IMR-90 (cell line): ENCODE measurements around the gene NEDD4L. TPM values are rescaled to one million over a fixed set of nuclear protein-coding genes. Genes with fewer than 3 reads are reported as not detected.

Source experiments
- ATAC-seq: fragments of 200-7000 bp; cut with Tn5 transposase; 2 replicates; pipeline ENCODE4 v1.9.1; 2020; ENCODE audit warnings: low read depth, mild to moderate bottlenecking, moderate library complexity
- BruUV-seq: library from RNA; stranded (reverse); fragments of 400-500 nt; replicated peaks from 2 replicates; lab custom pipeline; 2021; lab: Mats Ljungman, UMichigan
- CTCF ChIA-PET: fragments of 300-600 bp; formaldehyde crosslinking; extraction: SDS; loops from one replicate; lab custom pipeline; 2021; ENCODE audit warnings: antibody characterized with exemption; lab: Yijun Ruan, JAX
- POLR2A ChIA-PET: fragments of 300-600 bp; sonication (Branson Sonifier 250); formaldehyde crosslinking; loops from one replicate; lab custom pipeline; 2022; ENCODE audit warnings: antibody characterized with exemption; ENCODE audit not compliant: unreplicated experiment; lab: Charles Lee
- DNase-seq: peaks from one replicate; pipeline ENCODE4 v3.0.0; 2013
- H2AFZ ChIP-seq: replicated peaks from 2 replicates; pipeline ENCODE3; 2013; ENCODE audit warnings: low read length, mild to moderate bottlenecking; ENCODE audit not compliant: poor library complexity
- H2AK5ac ChIP-seq: 2 replicates; pipeline ENCODE4 v1.6.1; 2013; ENCODE audit warnings: low read depth, low read length, inconsistent platforms
- H2AK9ac ChIP-seq: replicated peaks from 2 replicates; pipeline ENCODE3; 2013; ENCODE audit warnings: mild to moderate bottlenecking, low read depth, low read length, moderate library complexity; ENCODE audit not compliant: poor library complexity
- H2BK120ac ChIP-seq: 2 replicates; pipeline ENCODE4 v1.6.1; 2013; ENCODE audit warnings: low read depth, low read length, inconsistent platforms
- H2BK15ac ChIP-seq: 3 replicates; pipeline ENCODE4 v1.6.1; 2013; ENCODE audit warnings: low read depth, low read length, inconsistent platforms
- H2BK20ac ChIP-seq: 2 replicates; pipeline ENCODE4 v1.6.1; 2013; ENCODE audit warnings: low read depth, mild to moderate bottlenecking, inconsistent platforms, low read length, moderate library complexity
- H2BK5ac ChIP-seq: 2 replicates; pipeline ENCODE4 v1.6.1; 2013; ENCODE audit warnings: mild to moderate bottlenecking, low read depth, low read length, inconsistent platforms; ENCODE audit not compliant: poor library complexity, severe bottlenecking
- H3K14ac ChIP-seq: replicated peaks from 2 replicates; pipeline ENCODE4 v1.6.1; 2013; ENCODE audit warnings: low read depth, low read length, inconsistent platforms
- H3K18ac ChIP-seq: 2 replicates; pipeline ENCODE4 v1.6.1; 2013; ENCODE audit warnings: low read depth, low read length, control low read depth
- H3K23ac ChIP-seq: 2 replicates; pipeline ENCODE4 v1.6.1; 2013; ENCODE audit warnings: low read depth, low read length, inconsistent platforms
- H3K27ac ChIP-seq: 2 replicates; pipeline ENCODE4 v1.5.1; 2013; ENCODE audit warnings: mild to moderate bottlenecking, control low read depth, low read length; ENCODE audit not compliant: insufficient read depth
- H3K27me3 ChIP-seq: 2 replicates; pipeline ENCODE4 v1.6.1; 2013; ENCODE audit warnings: low read length; ENCODE audit not compliant: control insufficient read depth, insufficient read depth
- H3K36me3 ChIP-seq: 2 replicates; pipeline ENCODE4 v1.6.1; 2013; ENCODE audit warnings: low read length, mixed read lengths; ENCODE audit not compliant: control insufficient read depth, insufficient read depth
- H3K4ac ChIP-seq: 2 replicates; pipeline ENCODE4 v1.6.1; 2013; ENCODE audit warnings: low read depth, low read length, inconsistent platforms
- H3K4me1 ChIP-seq: 2 replicates; pipeline ENCODE4 v1.6.1; 2013; ENCODE audit warnings: low read length, mixed read lengths; ENCODE audit not compliant: control insufficient read depth, insufficient read depth
- H3K4me2 ChIP-seq: 2 replicates; pipeline ENCODE4 v1.6.1; 2013; ENCODE audit warnings: low read depth, mild to moderate bottlenecking, control low read depth, low read length, moderate library complexity
- H3K4me3 ChIP-seq: 2 replicates; pipeline ENCODE4 v1.5.1; 2013; ENCODE audit warnings: low read depth, mild to moderate bottlenecking, control low read depth, low read length, moderate library complexity; ENCODE audit not compliant: insufficient read depth
- H3K56ac ChIP-seq: 2 replicates; pipeline ENCODE4 v1.6.1; 2013; ENCODE audit warnings: low read length, inconsistent platforms; ENCODE audit not compliant: insufficient read depth; ENCODE audit errors: extremely low read depth
- H3K79me1 ChIP-seq, 2 experiments: 2 replicates each; pipeline ENCODE4 v1.6.1; 2013; ENCODE audit warnings: low read length in 2 of 2, inconsistent platforms in 1 of 2, low read depth in 1 of 2
- H3K9ac ChIP-seq: 2 replicates; pipeline ENCODE4 v1.6.1; 2013; ENCODE audit warnings: low read depth, low read length, control low read depth
- H3K9me1 ChIP-seq: 2 replicates; pipeline ENCODE4 v1.6.1; 2013; ENCODE audit warnings: low read length, inconsistent platforms; ENCODE audit not compliant: insufficient read depth
- H3K9me3 ChIP-seq: 2 replicates; pipeline ENCODE4 v1.6.1; 2013; ENCODE audit warnings: low read length; ENCODE audit not compliant: control insufficient read depth, insufficient read depth
- H4K20me1 ChIP-seq: 2 replicates; pipeline ENCODE4 v1.6.1; 2013; ENCODE audit warnings: low read length, inconsistent platforms; ENCODE audit not compliant: insufficient read depth
- H4K5ac ChIP-seq: 2 replicates; pipeline ENCODE4 v1.6.1; 2013; ENCODE audit warnings: mild to moderate bottlenecking, low read depth, low read length, control low read depth
- H4K8ac ChIP-seq, 2 experiments: 2 replicates each; pipeline ENCODE4 v1.6.1; 2013; ENCODE audit warnings: low read depth in 2 of 2, low read length in 2 of 2, control low read depth in 1 of 2, inconsistent platforms in 1 of 2
- H4K91ac ChIP-seq: 2 replicates; pipeline ENCODE4 v1.6.1; 2013; ENCODE audit warnings: low read depth, low read length, inconsistent platforms; ENCODE audit not compliant: insufficient read depth
- BHLHE40 ChIP-seq: fragments of 150-350 bp; IDR thresholded peaks from 2 replicates; pipeline ENCODE4 v1.6.1; 2016; ENCODE audit warnings: mild to moderate bottlenecking, low read depth, low read length
- CEBPB ChIP-seq: IDR thresholded peaks from 2 replicates; pipeline ENCODE4 v1.6.1; 2012; ENCODE audit warnings: low read depth, low read length, improper control_type of control experiment
- CHD1 ChIP-seq: IDR thresholded peaks from 2 replicates; pipeline ENCODE4 v1.6.1; 2012; ENCODE audit warnings: low read depth, low read length, improper control_type of control experiment
- MAFK ChIP-seq: IDR thresholded peaks from 2 replicates; pipeline ENCODE4 v1.6.1; 2012; ENCODE audit warnings: low read depth, low read length, improper control_type of control experiment
- MAZ ChIP-seq: IDR thresholded peaks from 2 replicates; pipeline ENCODE4 v1.6.1; 2012; ENCODE audit warnings: low read depth, mild to moderate bottlenecking, low read length, improper control_type of control experiment, moderate library complexity, borderline replicate concordance
- MXI1 ChIP-seq: IDR thresholded peaks from 2 replicates; pipeline ENCODE4 v1.6.1; 2012; ENCODE audit warnings: low read depth, mild to moderate bottlenecking, low read length, moderate library complexity, borderline replicate concordance
- NFE2L2 ChIP-seq: fragments of 150-350 bp; IDR thresholded peaks from 2 replicates; pipeline ENCODE4 v1.6.1; 2016; ENCODE audit warnings: low read depth, mild to moderate bottlenecking, low read length
- POLR2A ChIP-seq: IDR thresholded peaks from 2 replicates; pipeline ENCODE4 v1.6.1; 2012; ENCODE audit warnings: mild to moderate bottlenecking, low read depth, low read length
- RAD21 ChIP-seq: IDR thresholded peaks from 2 replicates; pipeline ENCODE4 v1.6.1; 2012; ENCODE audit warnings: low read length, improper control_type of control experiment
- RCOR1 ChIP-seq: IDR thresholded peaks from 2 replicates; pipeline ENCODE4 v1.6.1; 2012; ENCODE audit warnings: mild to moderate bottlenecking, low read length, improper control_type of control experiment; ENCODE audit not compliant: insufficient replicate concordance
- RFX5 ChIP-seq: IDR thresholded peaks from 2 replicates; pipeline ENCODE4 v1.8.0; 2012; ENCODE audit warnings: low read depth, mild to moderate bottlenecking, low read length, moderate library complexity
- SMC3 ChIP-seq: fragments of 150-350 bp; IDR thresholded peaks from 2 replicates; pipeline ENCODE4 v1.6.1; 2016; ENCODE audit warnings: low read depth, mild to moderate bottlenecking, antibody characterized with exemption, low read length, moderate library complexity
- WGBS, 2 experiments: methylation state at CpG; one replicate each; pipeline versions ENCODE4 v1.1.5 to v1.1.7; 2013; ENCODE audit warnings: missing lambda C conversion rate in 2 of 2; ENCODE audit not compliant: insufficient read length in 1 of 2; ENCODE audit errors: extremely low coverage in 2 of 2; 5-methylcytosine and 5-hydroxymethylcytosine counted together
- dilution Hi-C: fragments of 300-500 bp; cut with HindIII; formaldehyde crosslinking; loops from one replicate; pipeline ENCODE4 v1.14.3; 2018; ENCODE audit warnings: low sequenced_read_pairs; ENCODE audit not compliant: unreplicated experiment
- in situ Hi-C: fragments of 300-500 bp; cut with MboI; formaldehyde crosslinking; loops from 3 replicates; pipeline ENCODE4 v1.14.3; 2019; ENCODE audit warnings: low sequenced_read_pairs, inconsistent platforms, mixed read lengths
- intact Hi-C: fragments of 100-400 bp; cut with micrococcal nuclease; formaldehyde crosslinking; loops from 2 replicates; pipeline ENCODE4 v1.10.0; 2022
- polyA plus RNA-seq, 3 experiments: library from polyadenylated mRNA; depleted of rRNA; stranded (reverse); fragments of >200 nt; gene quantifications; 2 replicates each; pipeline ENCODE4 v1.2.3, GENCODE V29; 2012; ENCODE audit warnings: low replicate concordance in 1 of 3
- total RNA-seq: library from RNA; depleted of rRNA; stranded (reverse); fragments of >200 nt; gene quantifications from 2 replicates; pipeline ENCODE4 v1.2.3, GENCODE V29; 2012
- TF ChIP-seq, protein P1 (sequence below): fragments of 150-350 bp; IDR thresholded peaks from 2 replicates; pipeline ENCODE4 v1.6.1; 2016; ENCODE audit warnings: low read depth, mild to moderate bottlenecking, low read length, moderate library complexity, borderline replicate concordance
- TF ChIP-seq, protein P2 (sequence below): conservative IDR thresholded peaks from 2 replicates; pipeline ENCODE4 v1.5.1; 2012; ENCODE audit warnings: mild to moderate bottlenecking, low read depth, low read length, improper control_type of control experiment
- TF ChIP-seq, protein P3 (sequence below): fragments of 150-350 bp; IDR thresholded peaks from 2 replicates; pipeline ENCODE4 v1.6.1; 2017; ENCODE audit warnings: mild to moderate bottlenecking, antibody characterized with exemption, low read length, low read depth

Gene NEDD4L
- total and polyA plus RNA-seq, 2 of the 4 experiments (the other 2 are of a cell fraction), result 10.0 to 10.9 TPM

DNA sequence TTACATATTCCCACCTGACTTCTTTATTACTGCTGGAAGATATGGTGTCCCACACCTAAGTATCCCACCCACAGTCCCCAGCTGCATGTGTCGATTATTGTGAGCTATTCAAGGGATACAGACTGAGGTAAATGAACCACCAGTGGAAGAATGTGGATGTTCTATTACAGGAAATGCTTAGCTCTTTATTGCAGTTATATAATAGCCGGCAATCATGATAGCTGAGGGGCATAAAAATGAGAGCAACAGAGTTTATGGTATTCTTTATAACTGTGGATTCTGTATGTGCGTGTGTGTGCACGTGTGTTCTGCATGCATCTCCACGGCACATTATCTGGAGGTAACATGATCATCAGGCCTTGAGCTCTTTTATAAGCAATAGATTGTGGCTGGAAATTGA lies 198.9 kb downstream of the NEDD4L start:
- Histone ChIP-seq H3K4ac (no peak overlapping the region), H2BK120ac (no peak overlapping the region), H3K79me1 (peaks cover 0 to 8% of the 10 kb centered on the region in 2 experiments; a peak in 2 of 4 replicates), H3K9me1 (peaks cover 7% of the 10 kb centered on the region), H2AK5ac (no peak overlapping the region), H3K4me1 (peaks cover 6% of the 10 kb centered on the region), H3K9me3 (no peaks in the 10 kb centered on the region), H3K14ac (no peak overlapping the region), H2AFZ (no peak overlapping the region), H3K9ac (no peak overlapping the region), H2BK20ac (no peak overlapping the region), H3K56ac (no peak overlapping the region), H4K20me1 (no peaks in the 10 kb centered on the region; the same call in 1 of the 2 replicates), H3K4me3 (no peak overlapping the region), H4K5ac (no peak overlapping the region), H2BK15ac (no peak overlapping the region), H3K36me3 (no peaks in the 10 kb centered on the region), H4K91ac (no peak overlapping the region), H3K18ac (no peak overlapping the region), H3K4me2 (no peak overlapping the region), H4K8ac (no peak overlapping the region), H3K23ac (no peak overlapping the region), H3K27ac (no peak overlapping the region), H3K27me3 (no peaks in the 10 kb centered on the region), H2AK9ac (no peak overlapping the region), H2BK5ac (no peak overlapping the region)
- no TSS peak for BruUV-seq
- in situ Hi-C loops, result no loop called here
- no peak for ATAC-seq
- POLR2A ChIA-PET, result no interaction called here
- CTCF ChIA-PET, result interaction anchor here (0.6 to 1.0 kb wide), 2 partner anchors 11 to 86 kb away, joined by 3 to 4 read pairs; no protein-coding TSS in a partner anchor
- DNase-seq, result no peak
- 90% methylated on average over 2 of the region's 5 CpGs; no CpG with 5 or more reads in 1 of the 2 experiments for WGBS, 2 experiments
- TF ChIP-seq, protein P1, sequence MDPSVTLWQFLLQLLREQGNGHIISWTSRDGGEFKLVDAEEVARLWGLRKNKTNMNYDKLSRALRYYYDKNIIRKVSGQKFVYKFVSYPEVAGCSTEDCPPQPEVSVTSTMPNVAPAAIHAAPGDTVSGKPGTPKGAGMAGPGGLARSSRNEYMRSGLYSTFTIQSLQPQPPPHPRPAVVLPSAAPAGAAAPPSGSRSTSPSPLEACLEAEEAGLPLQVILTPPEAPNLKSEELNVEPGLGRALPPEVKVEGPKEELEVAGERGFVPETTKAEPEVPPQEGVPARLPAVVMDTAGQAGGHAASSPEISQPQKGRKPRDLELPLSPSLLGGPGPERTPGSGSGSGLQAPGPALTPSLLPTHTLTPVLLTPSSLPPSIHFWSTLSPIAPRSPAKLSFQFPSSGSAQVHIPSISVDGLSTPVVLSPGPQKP, result no peak
- TF ChIP-seq SMC3 (no peak), POLR2A (no peak), NFE2L2 (no peak), CHD1 (no peak), RFX5 (no peak), RCOR1 (no peak), MAFK (no peak), RAD21 (no peak), MXI1 (no peak), BHLHE40 (no peak), MAZ (no peak), CEBPB (no peak)
- TF ChIP-seq, protein P2, sequence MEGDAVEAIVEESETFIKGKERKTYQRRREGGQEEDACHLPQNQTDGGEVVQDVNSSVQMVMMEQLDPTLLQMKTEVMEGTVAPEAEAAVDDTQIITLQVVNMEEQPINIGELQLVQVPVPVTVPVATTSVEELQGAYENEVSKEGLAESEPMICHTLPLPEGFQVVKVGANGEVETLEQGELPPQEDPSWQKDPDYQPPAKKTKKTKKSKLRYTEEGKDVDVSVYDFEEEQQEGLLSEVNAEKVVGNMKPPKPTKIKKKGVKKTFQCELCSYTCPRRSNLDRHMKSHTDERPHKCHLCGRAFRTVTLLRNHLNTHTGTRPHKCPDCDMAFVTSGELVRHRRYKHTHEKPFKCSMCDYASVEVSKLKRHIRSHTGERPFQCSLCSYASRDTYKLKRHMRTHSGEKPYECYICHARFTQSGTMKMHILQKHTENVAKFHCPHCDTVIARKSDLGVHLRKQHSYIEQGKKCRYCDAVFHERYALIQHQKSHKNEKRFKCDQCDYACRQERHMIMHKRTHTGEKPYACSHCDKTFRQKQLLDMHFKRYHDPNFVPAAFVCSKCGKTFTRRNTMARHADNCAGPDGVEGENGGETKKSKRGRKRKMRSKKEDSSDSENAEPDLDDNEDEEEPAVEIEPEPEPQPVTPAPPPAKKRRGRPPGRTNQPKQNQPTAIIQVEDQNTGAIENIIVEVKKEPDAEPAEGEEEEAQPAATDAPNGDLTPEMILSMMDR, result no peak
- TF ChIP-seq, protein P3, sequence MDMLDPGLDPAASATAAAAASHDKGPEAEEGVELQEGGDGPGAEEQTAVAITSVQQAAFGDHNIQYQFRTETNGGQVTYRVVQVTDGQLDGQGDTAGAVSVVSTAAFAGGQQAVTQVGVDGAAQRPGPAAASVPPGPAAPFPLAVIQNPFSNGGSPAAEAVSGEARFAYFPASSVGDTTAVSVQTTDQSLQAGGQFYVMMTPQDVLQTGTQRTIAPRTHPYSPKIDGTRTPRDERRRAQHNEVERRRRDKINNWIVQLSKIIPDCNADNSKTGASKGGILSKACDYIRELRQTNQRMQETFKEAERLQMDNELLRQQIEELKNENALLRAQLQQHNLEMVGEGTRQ, result no peak
- dilution Hi-C loops, result no loop called here
- intact Hi-C loops, result no loop called here
